ENCODE results near the gene PTPN13.

The PTPN13 gene

DNA sequence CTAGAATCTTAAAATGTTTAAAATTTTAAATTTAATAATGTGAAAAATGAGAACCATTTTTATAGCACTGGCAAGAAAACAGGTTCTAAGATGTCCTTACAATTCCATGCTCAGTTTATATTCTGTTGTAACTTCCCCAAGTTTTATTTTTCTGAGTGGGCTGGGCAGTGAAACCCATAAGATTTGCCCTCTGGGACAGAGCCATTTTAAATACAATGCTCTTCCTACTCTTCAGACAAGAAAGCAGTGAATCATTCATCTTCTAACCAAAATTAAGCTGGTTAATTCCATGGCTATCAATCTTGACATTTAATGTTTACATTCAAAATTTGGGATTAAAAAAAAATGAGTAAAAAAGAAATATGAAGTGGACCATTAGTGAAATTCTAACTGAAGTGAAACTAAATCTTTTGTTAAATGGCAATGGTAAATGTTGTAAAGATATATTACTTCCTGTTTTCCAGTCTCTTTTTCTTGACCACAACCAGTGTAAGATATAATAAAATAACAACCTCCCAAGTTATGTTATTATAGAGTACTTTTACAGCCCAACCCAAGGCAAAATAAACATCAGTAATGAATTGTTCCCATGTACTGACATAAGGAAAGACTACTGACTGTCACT lies 37.2 kb upstream of the PTPN13 start:
- no peak overlapping the region for H3K4me3 ChIP-seq (ENCODE audit: low read length)

DNA sequence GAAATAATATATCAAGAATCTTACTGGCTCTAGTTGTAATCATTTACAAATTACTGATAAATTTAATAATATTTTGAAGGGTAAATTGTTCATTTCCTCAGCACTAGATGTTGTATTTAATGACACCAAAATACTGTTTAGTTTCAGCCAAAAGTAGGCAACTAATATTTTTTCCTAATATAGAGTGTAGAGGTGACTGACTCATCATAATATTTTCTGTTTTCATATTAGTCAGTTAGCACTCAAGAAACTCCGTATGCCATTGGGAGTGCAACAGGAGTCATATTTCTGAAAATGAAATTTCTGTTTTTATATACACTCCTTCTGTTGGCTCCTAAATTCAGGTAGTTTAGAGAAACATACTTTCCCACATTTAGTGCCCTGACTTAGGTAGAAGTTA lies 36.6 kb upstream of the PTPN13 start:
- H3K4me3 ChIP-seq (ENCODE audit: low read length): no peak overlapping the region
- TF ChIP-seq, protein P1, sequence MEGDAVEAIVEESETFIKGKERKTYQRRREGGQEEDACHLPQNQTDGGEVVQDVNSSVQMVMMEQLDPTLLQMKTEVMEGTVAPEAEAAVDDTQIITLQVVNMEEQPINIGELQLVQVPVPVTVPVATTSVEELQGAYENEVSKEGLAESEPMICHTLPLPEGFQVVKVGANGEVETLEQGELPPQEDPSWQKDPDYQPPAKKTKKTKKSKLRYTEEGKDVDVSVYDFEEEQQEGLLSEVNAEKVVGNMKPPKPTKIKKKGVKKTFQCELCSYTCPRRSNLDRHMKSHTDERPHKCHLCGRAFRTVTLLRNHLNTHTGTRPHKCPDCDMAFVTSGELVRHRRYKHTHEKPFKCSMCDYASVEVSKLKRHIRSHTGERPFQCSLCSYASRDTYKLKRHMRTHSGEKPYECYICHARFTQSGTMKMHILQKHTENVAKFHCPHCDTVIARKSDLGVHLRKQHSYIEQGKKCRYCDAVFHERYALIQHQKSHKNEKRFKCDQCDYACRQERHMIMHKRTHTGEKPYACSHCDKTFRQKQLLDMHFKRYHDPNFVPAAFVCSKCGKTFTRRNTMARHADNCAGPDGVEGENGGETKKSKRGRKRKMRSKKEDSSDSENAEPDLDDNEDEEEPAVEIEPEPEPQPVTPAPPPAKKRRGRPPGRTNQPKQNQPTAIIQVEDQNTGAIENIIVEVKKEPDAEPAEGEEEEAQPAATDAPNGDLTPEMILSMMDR (IDR thresholded peaks at IDR 0.05; ENCODE audit: insufficient read depth, low read depth, low read length, missing control alignments): no peak
- DNase-seq (ENCODE audit: low read depth): peak; percentile 68

More for the DNA sequence above, 37.2 kb upstream of the PTPN13 start:
- DNase-seq (ENCODE audit: low read depth): peak; percentile 39
- TF ChIP-seq, protein P1 (IDR thresholded peaks at IDR 0.05; ENCODE audit: insufficient read depth, low read depth, low read length, missing control alignments): no peak

- H3K4me3 ChIP-seq (ENCODE audit: low read length): no peak overlapping the region
- TF ChIP-seq, protein P1 (IDR thresholded peaks at IDR 0.05; ENCODE audit: insufficient read depth, low read depth, low read length, missing control alignments): no peak
- no peak for DNase-seq (ENCODE audit: low read depth)
Measured at GRCh38 chr4:86558258-86558657, 35.9 kb upstream of the PTPN13 start.

DNA sequence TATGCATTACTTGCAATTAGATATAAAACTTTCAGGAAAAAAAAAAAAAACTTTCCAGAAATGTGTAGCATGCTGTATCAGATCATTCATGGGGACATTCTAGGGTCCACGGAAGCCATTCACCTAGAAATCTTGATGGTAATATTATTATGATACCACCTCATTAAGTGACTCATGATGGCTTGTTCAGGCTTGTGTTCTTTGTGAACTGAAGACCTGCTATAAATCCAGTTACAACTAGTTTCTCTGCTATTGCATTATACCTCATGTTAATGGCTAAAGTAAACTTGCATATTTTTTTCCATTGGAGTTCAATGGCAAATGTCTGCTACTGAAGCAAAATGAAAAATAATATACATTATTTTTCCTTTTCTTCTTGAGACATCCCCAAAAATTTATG lies 35.3 kb upstream of the PTPN13 start:
- TF ChIP-seq, protein P1 (IDR thresholded peaks at IDR 0.05; ENCODE audit: insufficient read depth, low read depth, low read length, missing control alignments): no peak
- peak; percentile 93 for DNase-seq (ENCODE audit: low read depth)
- no peak overlapping the region for H3K4me3 ChIP-seq (ENCODE audit: low read length)

DNA sequence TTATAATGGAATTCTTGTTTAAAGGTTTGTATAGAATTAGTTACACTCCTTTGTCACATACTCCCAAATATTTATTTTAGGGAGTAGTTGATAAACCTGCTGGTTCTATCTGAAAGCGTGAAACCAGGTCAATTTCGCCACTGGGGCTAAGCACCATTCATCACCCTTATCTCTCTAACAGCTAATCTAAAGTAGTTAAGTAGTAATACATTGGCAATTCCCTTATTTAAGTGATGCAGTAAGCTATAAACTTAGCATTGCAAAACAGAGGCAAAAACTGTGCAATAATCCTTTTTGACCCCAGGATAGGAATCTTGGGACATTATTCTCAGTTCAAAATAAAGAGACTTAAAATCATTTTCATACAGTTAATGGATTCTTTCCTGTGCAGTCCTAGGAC lies 33.7 kb upstream of the PTPN13 start:
- H3K4me3 ChIP-seq (ENCODE audit: low read length): no peak overlapping the region
- TF ChIP-seq, protein P1 (IDR thresholded peaks at IDR 0.05; ENCODE audit: insufficient read depth, low read depth, low read length, missing control alignments): no peak
- DNase-seq (ENCODE audit: low read depth): no peak

- H3K4me3 ChIP-seq (ENCODE audit: low read length): no peak overlapping the region
- TF ChIP-seq, protein P1 (IDR thresholded peaks at IDR 0.05; ENCODE audit: insufficient read depth, low read depth, low read length, missing control alignments): no peak
- no peak for DNase-seq (ENCODE audit: low read depth)
Measured at GRCh38 chr4:86561256-86561655, 32.9 kb upstream of the PTPN13 start.

DNA sequence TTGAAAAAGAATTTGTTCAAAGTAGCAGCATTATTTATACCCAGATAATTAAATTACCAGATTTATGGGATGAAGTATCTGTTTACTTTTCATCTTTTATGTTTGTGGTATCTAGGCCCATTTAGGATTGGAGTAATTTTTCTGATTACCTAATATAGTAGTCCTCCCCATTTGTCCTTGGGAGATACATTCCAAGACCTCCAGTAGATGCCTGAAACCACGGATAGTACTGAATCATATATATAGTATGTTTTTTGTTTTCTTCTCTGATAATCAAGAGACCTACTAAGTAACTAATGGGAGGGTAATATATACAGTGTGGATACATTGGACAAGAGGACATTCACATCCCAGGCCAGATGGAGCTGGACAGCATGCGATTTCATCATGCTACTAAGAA lies 30.7 kb upstream of the PTPN13 start:
- no peak for DNase-seq (ENCODE audit: low read depth)
- TF ChIP-seq, protein P1 (IDR thresholded peaks at IDR 0.05; ENCODE audit: insufficient read depth, low read depth, low read length, missing control alignments): no peak
- no peak overlapping the region for H3K4me3 ChIP-seq (ENCODE audit: low read length)
